ENCODE measurements around the gene GCKR. TPM values are rescaled to one million over a fixed set of nuclear protein-coding genes. Genes with fewer than 3 reads are reported as not detected.
"Not testable (repeated sequence)": the region's sequence is repeated elsewhere in the genome, so short reads cannot be mapped to it uniquely, and the experiment has no call there.

GCKR gene
- total and polyA plus RNA-seq, 4 donors = 0.13 to 7.7 (median 1.5) TPM

- WGBS, 2 donors = 87 to 94% methylated on average over 2 of the region's 2 CpGs
Measured at GRCh38 chr2:27520316-27520715, 23.7 kb downstream of the GCKR start.

GRCh38 chr2:27522400-27522945 lies 25.8 kb downstream of the GCKR start:
- Histone ChIP-seq H3K4me1 (ENCODE audit: control insufficient read depth in 1 of 2, insufficient read depth in 2 of 2, low read length in 2 of 2) (no peaks in the 10 kb centered on the region), H3K27me3 (ENCODE audit: control insufficient read depth in 1 of 2, insufficient read depth in 2 of 2, low read length in 1 of 2) (no peaks in the 10 kb centered on the region), H3K4me3 (ENCODE audit: low read length in 2 of 2) (no peak overlapping the region), H3K36me3 (ENCODE audit: control insufficient read depth in 1 of 2, insufficient read depth in 2 of 2, low read length in 1 of 2) (no peaks in the 10 kb centered on the region), H3K9me3 (ENCODE audit: control insufficient read depth, low read length) (no peaks in the 10 kb centered on the region), H3K27ac (ENCODE audit: low read depth in 1 of 2, low read length in 2 of 2) (no peak overlapping the region)
- ATAC-seq (ENCODE audit: low FRiP score) (no peak), DNase-seq (no peak)
- WGBS, 2 donors = 92% methylated on average over 7 of the region's 7 CpGs
- intact Hi-C loops (cut with DNase I) = no loop called here

More at GRCh38 chr2:27520316-27520715, 23.7 kb downstream of the GCKR start:
- no peaks in the 10 kb centered on the region for H3K36me3 ChIP-seq (ENCODE audit: control insufficient read depth in 1 of 2, insufficient read depth in 2 of 2, low read length in 1 of 2)
- no peaks in the 10 kb centered on the region for H3K9me3 ChIP-seq (ENCODE audit: control insufficient read depth, low read length)
- no peaks in the 10 kb centered on the region for H3K27me3 ChIP-seq (ENCODE audit: control insufficient read depth in 1 of 2, insufficient read depth in 2 of 2, low read length in 1 of 2)
- DNase-seq (no peak), ATAC-seq (ENCODE audit: low FRiP score) (no peak)
- H3K4me1 ChIP-seq (ENCODE audit: control insufficient read depth in 1 of 2, insufficient read depth in 2 of 2, low read length in 2 of 2) = no peaks in the 10 kb centered on the region
- H3K4me3 ChIP-seq (ENCODE audit: low read length in 2 of 2) = no peak overlapping the region
- no peak overlapping the region for H3K27ac ChIP-seq (ENCODE audit: low read depth in 1 of 2, low read length in 2 of 2)
- intact Hi-C loops (cut with DNase I) = no loop called here

GRCh38 chr2:27527182-27527581 lies 30.5 kb downstream of the GCKR start:
- Histone ChIP-seq H3K9me3 (ENCODE audit: control insufficient read depth, low read length) (no peaks in the 10 kb centered on the region), H3K36me3 (ENCODE audit: control insufficient read depth in 1 of 2, insufficient read depth in 2 of 2, low read length in 1 of 2) (no peaks in the 10 kb centered on the region), H3K4me3 (ENCODE audit: low read length in 2 of 2) (no peak overlapping the region), H3K27ac (ENCODE audit: low read depth in 1 of 2, low read length in 2 of 2) (no peak overlapping the region), H3K4me1 (ENCODE audit: control insufficient read depth in 1 of 2, insufficient read depth in 2 of 2, low read length in 2 of 2) (no peaks in the 10 kb centered on the region), H3K27me3 (ENCODE audit: control insufficient read depth in 1 of 2, insufficient read depth in 2 of 2, low read length in 1 of 2) (no peaks in the 10 kb centered on the region)
- 67 to 68% methylated on average over 3 of the region's 3 CpGs for WGBS, 2 donors
- no peak for DNase-seq
- no peak for ATAC-seq (ENCODE audit: low FRiP score)
- intact Hi-C loops (cut with DNase I) = no loop called here

- intact Hi-C loops (cut with DNase I) = no loop called here
Measured at GRCh38 chr2:27531983-27532382, 35.3 kb downstream of the GCKR start.

GRCh38 chr2:27537287-27537686 lies 40.6 kb downstream of the GCKR start:
- Histone ChIP-seq H3K4me3 (ENCODE audit: low read length in 2 of 2) (no peak overlapping the region), H3K9me3 (ENCODE audit: control insufficient read depth, low read length) (no peaks in the 10 kb centered on the region), H3K27ac (ENCODE audit: low read depth in 1 of 2, low read length in 2 of 2) (no peak overlapping the region), H3K27me3 (ENCODE audit: control insufficient read depth in 1 of 2, insufficient read depth in 2 of 2, low read length in 1 of 2) (no peaks in the 10 kb centered on the region), H3K36me3 (ENCODE audit: control insufficient read depth in 1 of 2, insufficient read depth in 2 of 2, low read length in 1 of 2) (no peaks in the 10 kb centered on the region), H3K4me1 (ENCODE audit: control insufficient read depth in 1 of 2, insufficient read depth in 2 of 2, low read length in 2 of 2) (no peaks in the 10 kb centered on the region)
- 8 to 13% methylated on average over 4 of the region's 4 CpGs for WGBS, 2 donors
- ATAC-seq (ENCODE audit: low FRiP score) = no peak
- DNase-seq = no peak
- intact Hi-C loops (cut with DNase I) = no loop called here

More at GRCh38 chr2:27531983-27532382, 35.3 kb downstream of the GCKR start:
- H3K4me1 ChIP-seq (ENCODE audit: control insufficient read depth in 1 of 2, insufficient read depth in 2 of 2, low read length in 2 of 2) = no peaks in the 10 kb centered on the region
- 82 to 85% methylated on average over 2 of the region's 2 CpGs for WGBS, 2 donors
- DNase-seq (no peak), ATAC-seq (ENCODE audit: low FRiP score) (no peak)
- no peaks in the 10 kb centered on the region for H3K9me3 ChIP-seq (ENCODE audit: control insufficient read depth, low read length)
- no peaks in the 10 kb centered on the region for H3K27me3 ChIP-seq (ENCODE audit: control insufficient read depth in 1 of 2, insufficient read depth in 2 of 2, low read length in 1 of 2)
- no peak overlapping the region for H3K4me3 ChIP-seq (ENCODE audit: low read length in 2 of 2)
- no peaks in the 10 kb centered on the region for H3K36me3 ChIP-seq (ENCODE audit: control insufficient read depth in 1 of 2, insufficient read depth in 2 of 2, low read length in 1 of 2)
- H3K27ac ChIP-seq (ENCODE audit: low read depth in 1 of 2, low read length in 2 of 2) = no peak overlapping the region

GRCh38 chr2:27538839-27539450 lies 42.3 kb downstream of the GCKR start:
- 74 to 86% methylated on average over 4 to 5 of the region's 6 CpGs for WGBS, 2 donors
- intact Hi-C loops (cut with DNase I); DNase-seq; H3K27ac ChIP-seq (ENCODE audit: low read depth in 1 of 2, low read length in 2 of 2); H3K9me3 ChIP-seq (ENCODE audit: control insufficient read depth, low read length); H3K36me3 ChIP-seq (ENCODE audit: control insufficient read depth in 1 of 2, insufficient read depth in 2 of 2, low read length in 1 of 2); H3K4me1 ChIP-seq (ENCODE audit: control insufficient read depth in 1 of 2, insufficient read depth in 2 of 2, low read length in 2 of 2); H3K27me3 ChIP-seq (ENCODE audit: control insufficient read depth in 1 of 2, insufficient read depth in 2 of 2, low read length in 1 of 2); ATAC-seq (ENCODE audit: low FRiP score); H3K4me3 ChIP-seq (ENCODE audit: low read length in 2 of 2): not testable (repeated sequence)

- 91 to 93% methylated on average over 16 to 27 of the region's 35 CpGs for WGBS, 2 donors
- H3K9me3 ChIP-seq (ENCODE audit: control insufficient read depth, low read length); H3K27me3 ChIP-seq (ENCODE audit: control insufficient read depth in 1 of 2, insufficient read depth in 2 of 2, low read length in 1 of 2); H3K4me3 ChIP-seq (ENCODE audit: low read length in 2 of 2); DNase-seq; H3K27ac ChIP-seq (ENCODE audit: low read depth in 1 of 2, low read length in 2 of 2); H3K36me3 ChIP-seq (ENCODE audit: control insufficient read depth in 1 of 2, insufficient read depth in 2 of 2, low read length in 1 of 2); ATAC-seq (ENCODE audit: low FRiP score); H3K4me1 ChIP-seq (ENCODE audit: control insufficient read depth in 1 of 2, insufficient read depth in 2 of 2, low read length in 2 of 2); intact Hi-C loops (cut with DNase I): not testable (repeated sequence)
Measured at GRCh38 chr2:27539649-27540048, 43.0 kb downstream of the GCKR start.

- H3K27ac ChIP-seq (ENCODE audit: low read depth in 1 of 2, low read length in 2 of 2) = no peak overlapping the region
- H3K4me3 ChIP-seq (ENCODE audit: low read length in 2 of 2) = no peak overlapping the region
- intact Hi-C loops (cut with DNase I) = no loop called here
- DNase-seq (no peak), ATAC-seq (ENCODE audit: low FRiP score) (no peak)
- 82 to 83% methylated on average over 5 to 6 of the region's 6 CpGs for WGBS, 2 donors
- H3K36me3 ChIP-seq (ENCODE audit: control insufficient read depth in 1 of 2, insufficient read depth in 2 of 2, low read length in 1 of 2) = no peaks in the 10 kb centered on the region
- H3K4me1 ChIP-seq (ENCODE audit: control insufficient read depth in 1 of 2, insufficient read depth in 2 of 2, low read length in 2 of 2) = no peaks in the 10 kb centered on the region
- H3K9me3 ChIP-seq (ENCODE audit: control insufficient read depth, low read length) = no peaks in the 10 kb centered on the region
- H3K27me3 ChIP-seq (ENCODE audit: control insufficient read depth in 1 of 2, insufficient read depth in 2 of 2, low read length in 1 of 2) = no peaks in the 10 kb centered on the region
Measured at GRCh38 chr2:27544143-27544821, 47.6 kb downstream of the GCKR start.

Data from aorta (tissue), 5 donors.